GM21825 (cell line): ENCODE results near the gene HSBP1L1.

ENCODE experiments used
- ATAC-seq: cut with Tn5 transposase; IDR thresholded peaks from one replicate; pipeline ENCODE4 v1.9.1; 2021; ENCODE audit warnings: mild to moderate bottlenecking, moderate library complexity; ENCODE audit not compliant: unreplicated experiment

HSBP1L1 gene

DNA sequence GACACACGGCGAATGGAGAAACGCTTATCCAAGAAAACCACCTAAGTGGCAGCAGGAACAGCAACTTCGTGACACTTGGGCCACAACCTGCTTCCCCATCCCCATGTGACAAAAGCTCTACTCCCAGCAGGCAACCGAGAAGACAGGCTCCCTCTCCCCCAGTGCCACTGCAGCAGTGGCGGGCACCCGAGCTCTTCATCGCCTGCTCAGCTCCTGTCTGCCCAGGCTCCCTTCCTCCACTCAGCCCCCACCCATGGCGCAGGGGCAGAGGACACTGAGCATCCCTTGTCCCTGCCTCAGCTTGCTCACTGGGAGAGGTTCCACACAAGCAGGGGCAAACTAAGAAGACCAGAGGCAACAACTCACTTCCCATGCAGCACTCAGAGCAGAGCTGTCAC lies 35.9 kb upstream of the HSBP1L1 start:
- no peak for ATAC-seq

DNA sequence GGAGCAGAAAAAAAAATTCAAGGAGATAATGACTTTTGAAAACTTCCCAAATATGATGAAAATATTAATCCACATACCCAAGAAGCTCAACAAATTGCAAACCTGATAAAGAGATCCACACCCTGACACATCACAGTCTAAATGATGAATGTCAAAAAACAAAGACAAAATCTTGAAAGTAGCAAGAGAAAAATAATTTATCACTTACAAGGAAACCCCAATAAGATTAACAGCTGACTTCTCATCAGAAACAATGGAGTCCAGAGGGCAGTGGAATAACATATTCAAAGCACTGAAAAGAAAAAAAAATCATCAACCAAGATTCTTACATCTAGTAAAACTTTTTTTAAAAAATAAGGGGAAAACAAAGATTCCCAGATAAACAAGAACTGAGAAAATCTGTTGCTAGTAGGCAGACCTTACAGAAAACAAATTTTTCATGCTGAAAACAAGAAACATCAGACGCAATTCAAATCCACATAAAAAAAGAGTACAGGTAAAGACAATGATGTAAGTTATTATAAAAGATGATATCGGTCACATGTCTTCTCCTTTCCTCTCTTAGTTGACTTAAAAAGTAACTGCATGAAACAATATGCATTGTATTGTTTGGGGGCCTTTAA lies 34.3 kb upstream of the HSBP1L1 start:
- no peak for ATAC-seq

DNA sequence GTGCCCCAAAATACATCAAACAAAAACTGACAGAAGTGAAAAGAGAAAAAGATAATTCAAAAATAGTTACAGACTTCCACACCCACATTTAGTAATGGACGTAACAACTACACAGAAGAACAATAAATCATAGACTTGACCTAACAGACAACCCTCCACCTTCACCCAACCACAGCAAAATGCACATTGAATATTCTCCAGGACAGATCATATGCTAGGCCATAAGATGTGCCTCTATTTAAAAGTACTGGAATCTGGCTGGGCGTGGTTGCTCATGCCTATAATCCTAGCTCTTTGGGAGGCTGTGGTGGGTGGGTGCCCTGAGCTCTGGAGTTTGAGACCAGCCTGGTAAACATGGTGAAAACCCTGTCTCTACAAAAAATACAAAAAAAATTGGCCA lies 33.0 kb upstream of the HSBP1L1 start:
- ATAC-seq = no peak

DNA sequence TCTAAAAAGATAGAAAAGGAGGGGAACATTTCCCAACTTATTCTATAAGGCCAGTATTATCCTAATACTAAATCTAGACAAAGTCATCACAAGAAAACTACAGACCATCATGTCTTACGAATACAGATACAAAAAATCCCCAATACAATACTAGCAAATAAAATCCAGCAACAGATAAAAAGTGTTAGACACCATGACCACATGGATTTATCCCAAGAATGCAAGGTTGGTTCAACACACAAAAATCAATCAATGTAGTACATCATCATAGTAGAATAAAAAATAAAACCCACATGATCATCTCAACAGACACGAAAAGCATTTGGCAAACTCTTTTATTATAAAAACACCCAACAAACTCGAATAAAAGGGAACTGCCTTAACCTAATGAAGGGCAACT lies 31.5 kb upstream of the HSBP1L1 start:
- ATAC-seq = no peak

DNA sequence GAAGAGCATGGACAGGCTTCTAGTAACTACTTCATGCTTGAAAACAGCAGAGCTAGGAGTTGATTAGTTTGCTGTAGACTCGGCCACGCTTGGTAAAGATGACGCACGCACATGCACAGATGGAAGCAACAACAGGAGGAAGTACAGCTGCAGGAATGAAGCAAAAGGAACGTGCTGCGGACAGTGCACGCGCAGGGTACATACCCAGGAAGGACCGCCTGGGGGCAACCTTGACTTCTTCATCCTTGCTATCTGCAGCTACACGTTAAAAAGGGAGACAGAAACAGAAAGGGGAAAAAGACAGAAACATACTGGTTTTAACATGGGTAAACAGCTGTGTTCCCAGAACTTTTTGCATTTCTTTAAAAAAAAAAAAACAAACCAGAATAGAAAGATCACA lies 30.7 kb upstream of the HSBP1L1 start:
- no peak for ATAC-seq

DNA sequence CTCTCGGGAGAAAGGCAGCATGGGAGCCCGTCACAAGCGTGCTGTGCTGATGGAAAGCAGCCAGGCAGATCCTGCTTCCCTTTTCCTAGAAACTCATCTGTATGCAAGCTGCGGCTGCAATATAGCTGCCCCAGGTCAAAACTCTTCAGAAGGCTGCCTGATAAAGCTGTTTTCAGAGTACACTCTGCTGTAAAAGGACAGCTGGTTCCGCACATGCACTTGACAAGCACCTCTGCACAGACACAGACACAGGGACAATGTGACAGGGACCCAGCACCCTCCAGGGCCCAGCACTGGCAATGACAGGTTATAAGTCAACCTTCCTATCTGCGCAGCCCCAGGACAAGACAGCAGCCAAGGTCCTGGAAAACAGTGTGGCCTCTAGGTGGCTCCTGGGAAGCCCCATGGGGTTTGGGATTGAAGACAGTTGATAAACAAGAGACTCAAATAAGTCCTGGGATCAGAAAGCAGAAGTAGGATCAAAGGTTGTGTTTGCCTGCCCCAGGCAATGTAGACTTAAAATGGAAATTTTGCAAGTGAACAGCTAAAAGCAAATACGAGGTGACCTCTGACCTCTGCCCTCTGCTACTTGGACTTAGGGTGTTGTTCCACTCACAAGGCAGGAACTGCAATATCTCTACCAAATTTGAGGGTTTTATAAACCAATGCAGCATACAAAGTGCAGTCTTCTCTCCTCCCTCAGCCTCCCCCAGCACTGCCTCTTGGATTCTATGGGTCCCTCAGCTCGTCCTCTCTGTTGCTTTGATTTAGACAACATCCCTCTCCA lies 29.9 kb upstream of the HSBP1L1 start:
- no peak for ATAC-seq

DNA sequence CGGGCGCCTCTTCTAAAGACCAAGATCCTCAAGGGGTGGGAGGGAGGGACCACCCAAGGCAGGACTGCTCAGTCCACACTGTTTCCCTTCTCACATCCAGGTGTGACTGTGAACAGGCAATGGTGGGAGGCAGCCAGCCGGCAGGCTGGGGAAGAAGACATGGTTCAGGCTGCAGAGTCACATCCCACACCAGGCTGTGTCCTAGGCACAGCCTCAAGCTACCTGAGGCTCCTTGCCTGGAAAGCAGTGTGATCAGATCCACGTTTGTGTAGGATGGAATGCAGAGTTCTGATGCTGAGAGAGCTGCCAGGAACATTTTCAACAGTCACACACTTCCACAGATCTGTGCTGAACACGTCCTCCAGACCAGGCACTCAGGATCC lies 29.4 kb upstream of the HSBP1L1 start:
- ATAC-seq = no peak

DNA sequence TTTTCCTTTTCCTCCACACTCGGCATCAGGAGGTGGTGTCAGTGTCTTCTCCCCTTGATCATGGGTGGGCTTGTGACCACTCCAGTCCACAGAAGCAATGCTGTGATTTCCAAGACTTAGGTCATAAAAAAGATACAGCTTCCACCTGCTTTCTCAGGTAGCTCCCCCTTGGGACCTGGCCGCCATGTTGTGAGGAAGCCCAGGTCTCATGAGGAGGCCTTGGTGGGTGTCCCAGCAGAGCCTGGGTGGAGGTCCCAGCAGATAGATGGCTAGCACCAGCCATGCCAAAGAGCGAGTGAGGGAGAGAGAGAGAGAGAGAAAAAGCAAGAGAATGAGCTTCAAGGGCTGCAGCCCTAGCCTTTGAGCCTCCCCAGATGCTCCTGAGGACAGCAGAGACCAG lies 28.9 kb upstream of the HSBP1L1 start:
- no peak for ATAC-seq

DNA sequence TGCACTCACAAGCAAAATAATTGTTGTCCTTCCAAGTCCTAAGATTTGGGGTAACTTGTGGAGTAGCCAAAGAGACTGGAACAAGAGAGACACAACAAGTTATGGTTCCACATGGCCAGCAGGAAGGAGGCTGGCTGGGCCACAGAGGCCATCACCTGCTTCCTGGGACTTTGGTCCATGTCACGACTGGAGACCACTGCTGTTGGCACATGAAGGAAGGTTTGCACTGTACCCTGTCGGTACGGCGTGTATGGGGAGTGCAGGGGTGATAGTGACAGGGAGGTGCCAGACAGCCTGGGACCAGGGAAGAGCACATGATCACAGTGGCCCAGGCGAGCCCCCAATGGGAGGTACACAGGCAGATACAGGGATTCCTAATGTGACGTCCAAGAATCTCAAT lies 28.5 kb upstream of the HSBP1L1 start:
- no peak for ATAC-seq

DNA sequence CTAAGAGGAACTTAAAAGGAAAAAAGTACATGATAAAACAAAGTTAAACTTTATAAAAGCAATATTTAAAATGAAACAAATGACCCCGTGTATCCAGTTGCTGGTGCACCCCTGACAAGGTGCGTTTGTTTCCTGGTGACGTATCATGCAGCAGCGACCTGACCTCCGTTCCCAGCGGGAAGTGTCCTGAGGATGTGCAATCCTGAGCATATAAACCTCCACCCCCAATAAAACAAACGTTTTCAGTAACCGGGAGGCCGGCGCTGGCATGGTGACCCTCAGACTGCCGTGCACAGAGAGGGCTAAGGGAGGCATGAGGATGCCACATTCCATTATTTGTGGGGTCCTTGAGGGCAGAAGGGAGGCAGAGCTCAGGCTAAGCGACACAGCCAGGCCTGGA lies 27.8 kb upstream of the HSBP1L1 start:
- ATAC-seq = no peak

DNA sequence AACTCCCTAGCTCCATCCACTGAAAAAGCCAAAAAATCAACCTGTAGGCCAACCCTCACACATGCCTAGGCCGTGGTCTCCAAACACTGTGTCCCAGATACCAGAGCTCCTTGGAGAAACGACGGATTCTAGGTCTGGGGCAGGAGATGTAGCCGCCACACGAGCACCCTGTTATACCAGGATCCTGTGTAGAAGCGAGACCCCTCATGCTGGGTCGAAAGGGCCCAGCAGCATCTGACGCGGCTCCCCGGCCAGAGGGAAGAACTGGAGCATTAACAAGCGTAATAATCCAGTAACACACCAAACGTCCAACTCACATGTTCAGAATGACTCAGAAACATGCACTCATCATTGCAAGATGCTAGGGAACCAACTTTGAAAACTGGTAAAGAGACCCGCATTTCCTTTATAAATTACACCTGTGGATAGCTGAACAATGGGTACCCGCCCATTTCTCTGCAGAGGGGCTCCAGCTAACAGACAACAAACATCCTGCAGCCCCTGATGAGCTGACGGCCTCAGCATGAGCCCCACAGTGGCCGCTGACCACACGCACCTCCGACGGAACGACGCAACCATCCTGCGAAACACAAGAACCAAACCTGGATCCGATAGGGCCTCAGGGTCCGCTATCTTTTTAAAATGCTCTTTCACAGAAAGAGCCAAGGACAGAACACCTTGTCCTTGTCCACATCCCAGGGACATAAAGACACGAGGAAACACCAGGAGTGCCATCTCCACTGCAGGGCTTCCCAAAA lies 27.2 kb upstream of the HSBP1L1 start:
- no peak for ATAC-seq

DNA sequence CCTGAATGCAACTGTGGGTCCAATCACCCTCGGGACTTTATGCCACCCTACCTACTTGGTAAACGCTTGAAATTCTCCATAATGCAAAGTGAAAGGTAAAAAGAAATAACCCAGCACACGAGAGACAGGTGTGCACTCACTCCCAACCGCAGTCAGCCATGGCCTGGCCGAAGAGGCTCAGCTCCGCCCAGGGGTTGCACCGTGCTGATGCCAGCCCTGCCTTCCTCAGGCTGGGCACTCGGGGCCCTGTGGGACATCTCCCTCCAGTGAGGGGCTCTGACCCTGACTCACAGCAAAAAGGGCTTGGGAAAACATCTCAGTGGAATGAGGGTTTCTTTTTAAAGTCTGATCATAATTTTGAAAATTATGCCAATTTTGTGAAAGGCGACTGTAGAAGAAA lies 26.2 kb upstream of the HSBP1L1 start:
- ATAC-seq = no peak

DNA sequence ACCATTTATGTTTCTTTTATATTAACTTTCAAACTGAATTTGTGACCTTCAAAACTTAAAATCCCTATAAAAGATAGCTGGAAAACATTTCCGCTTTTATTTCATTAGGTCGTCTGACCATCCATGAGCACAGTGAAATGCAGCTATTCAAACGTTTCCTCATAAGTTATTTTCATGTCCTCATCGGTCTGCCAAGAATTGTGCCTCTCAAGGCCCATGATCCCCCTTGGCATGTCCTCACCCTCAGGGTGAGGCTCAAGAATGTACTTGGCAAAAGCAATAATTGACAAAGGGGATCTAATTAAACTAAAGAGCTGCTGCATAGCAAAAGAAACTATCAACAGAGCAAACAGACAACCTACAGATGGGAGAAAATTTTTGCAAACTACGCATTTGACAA lies 25.3 kb upstream of the HSBP1L1 start:
- ATAC-seq = no peak

DNA sequence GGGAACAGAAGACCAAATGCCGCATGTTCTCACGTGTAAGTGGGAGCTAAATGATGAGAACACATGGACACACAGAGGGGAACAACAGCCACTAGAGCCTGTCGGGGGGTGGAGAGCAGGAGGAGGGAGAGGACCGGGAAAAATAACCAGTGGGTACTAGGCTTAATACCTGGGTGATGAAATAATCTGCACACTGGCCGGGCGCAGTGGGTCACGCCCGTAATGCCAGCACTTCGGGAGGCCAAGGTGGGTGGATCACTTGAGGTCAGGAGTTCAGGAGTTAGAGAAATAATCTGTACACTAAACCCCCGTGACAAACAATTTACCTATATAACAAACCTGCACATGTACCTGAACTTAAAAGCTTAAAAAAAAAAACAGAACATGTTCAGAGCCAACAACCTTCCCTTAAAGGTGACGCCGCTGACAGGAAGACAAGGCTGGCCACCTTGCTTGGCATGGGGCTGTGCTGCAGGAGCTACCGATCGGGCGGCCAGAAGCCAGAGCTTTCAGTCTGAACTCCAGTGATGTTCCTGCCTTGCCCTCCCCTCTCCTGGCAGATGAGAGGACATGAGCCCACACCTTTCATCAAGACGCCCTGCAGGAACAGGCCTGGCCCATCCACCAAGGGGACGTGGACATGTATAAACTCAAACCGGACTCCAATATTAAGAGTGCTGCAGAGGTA lies 24.2 kb upstream of the HSBP1L1 start:
- no peak for ATAC-seq

DNA sequence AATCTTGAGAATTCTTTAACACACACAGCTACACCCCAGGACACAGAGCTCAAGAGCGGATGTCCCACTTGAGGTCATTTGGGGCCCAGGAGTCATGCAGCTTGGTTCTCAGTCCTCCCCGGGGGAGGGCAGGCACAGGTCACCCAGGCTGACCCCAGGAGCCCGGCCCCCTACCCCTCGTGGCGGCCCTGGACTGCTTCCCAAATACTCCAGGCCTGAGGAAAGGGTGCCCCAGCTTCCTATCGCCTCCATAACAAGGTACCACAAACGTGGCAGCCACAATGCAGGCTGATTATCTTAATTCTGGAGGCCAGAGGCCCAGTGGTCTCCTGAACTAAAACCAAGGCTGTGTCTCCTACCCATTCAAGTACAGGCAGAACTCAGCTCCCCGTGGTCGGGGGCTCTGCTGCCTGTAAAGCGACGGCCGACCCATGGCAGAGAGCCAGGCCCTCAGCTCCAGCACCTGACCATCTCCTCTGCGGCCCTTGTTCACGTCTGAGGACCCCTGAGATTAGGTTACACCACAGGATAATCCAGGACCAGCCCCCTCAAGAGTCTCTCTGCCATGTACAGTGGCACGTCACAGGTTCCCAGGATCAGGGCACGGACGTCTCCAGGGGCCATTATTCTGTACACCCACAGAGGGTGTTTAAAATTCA lies 23.5 kb upstream of the HSBP1L1 start:
- ATAC-seq = no peak

DNA sequence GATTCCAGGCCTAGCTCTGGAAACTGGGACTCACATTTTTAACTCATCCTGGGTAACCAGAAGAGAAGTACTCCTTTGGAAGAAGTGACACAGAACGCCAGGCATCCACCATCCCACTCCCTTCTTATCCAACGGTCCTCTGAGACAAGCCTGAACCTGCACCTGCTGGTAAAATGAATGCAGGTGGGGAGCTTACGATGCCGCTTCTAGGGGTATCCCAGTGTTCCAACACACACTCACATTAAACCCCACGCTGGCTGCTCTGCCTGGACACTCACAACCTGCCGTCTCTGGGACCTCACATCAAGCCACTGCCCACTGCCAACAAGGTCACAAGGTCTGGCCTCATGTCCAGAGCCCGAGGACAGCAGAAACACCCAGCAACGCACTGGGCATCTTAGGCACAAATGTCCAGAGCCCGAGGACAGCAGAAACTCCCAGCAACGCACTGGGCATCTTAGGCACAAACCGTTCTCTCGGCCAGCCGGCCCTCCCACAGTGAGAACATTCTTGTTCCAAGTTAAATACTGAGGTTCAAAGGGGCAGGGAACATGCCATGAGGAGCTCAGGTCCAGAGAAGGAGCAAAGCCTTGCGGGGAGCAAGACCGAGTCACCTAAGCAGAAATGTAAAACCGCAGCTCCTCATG lies 22.8 kb upstream of the HSBP1L1 start:
- ATAC-seq = no peak

DNA sequence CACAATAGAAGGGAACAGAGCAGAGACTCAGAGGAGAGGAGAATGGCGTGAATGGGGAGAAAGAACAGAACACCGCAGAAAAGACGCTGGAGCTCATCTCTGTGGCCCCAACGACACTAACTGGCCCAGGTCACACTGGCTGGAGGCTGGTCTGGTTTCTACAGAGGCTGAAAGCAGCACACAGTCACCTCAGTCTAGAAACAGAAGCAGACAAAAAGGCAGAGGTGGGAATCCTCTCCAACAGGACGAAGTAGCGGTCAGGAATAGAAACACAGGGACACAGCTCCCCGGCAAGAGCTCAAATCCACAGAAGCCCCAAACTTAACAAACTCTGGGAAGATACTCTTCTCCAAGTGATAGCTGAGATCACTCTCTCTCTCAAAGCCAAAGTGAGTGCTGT lies 22.2 kb upstream of the HSBP1L1 start:
- ATAC-seq = no peak

DNA sequence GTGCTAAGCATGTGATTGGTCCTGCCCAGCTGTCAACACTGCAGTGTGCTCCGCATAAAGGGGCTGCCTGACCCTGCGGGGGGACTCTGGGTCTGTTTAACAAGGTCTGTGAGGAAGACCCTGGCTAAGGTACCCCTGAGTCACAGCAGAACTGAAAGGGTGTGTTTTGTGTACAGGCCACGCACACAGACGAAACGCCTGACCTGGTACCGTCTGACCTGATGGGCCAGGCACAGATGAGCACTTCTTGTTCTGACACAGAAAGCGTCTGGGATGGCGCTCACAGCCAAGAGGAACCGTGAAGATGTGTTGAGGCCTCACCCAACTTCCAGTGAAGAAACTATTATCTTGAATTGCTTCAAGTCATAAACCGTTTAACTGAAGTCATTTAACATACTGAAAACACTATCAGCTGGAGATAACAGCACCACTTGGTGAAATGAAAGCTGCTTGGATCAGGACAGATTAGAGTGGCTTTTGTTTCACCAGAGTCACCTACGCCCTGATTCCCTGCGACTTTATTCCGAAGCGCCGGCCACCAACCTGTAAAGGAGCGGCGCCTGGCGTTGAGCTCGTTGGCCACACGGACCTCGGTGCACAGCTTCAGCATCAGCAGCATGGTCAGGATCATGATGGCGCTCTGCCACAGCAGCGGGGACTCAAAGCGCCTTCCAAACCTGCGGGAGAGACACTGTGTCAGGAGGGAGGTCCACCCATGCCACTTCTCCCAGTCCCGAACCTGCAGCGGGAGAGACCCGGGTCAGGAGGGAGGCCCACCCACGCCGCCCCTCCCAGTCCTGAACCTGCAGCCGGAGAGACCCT lies 21.4 kb upstream of the HSBP1L1 start:
- no peak for ATAC-seq

DNA sequence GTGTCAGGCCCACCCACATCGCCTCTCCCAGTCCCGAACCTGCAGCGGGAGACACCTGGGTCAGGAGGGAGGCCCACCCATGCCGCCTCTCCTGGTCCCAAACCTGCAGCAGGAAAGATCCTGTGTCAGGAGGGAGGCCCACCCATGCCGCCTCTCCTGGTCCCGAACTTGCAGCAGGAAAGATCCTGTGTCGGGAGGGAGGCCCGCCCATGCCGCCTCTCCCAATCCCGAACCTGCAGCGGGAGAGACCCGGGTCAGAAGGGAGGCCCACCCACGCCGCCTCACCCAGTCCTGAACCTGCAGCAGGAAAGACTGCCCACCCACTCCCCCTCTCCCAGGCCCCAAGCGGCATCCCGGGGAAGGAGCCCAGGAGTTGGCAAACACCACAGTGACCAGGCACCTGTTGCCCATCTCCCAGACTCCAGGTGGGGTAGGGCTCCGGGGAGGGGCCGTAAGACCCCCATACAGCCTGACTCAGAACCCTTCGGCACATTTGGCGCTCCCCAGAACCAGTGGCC lies 20.8 kb upstream of the HSBP1L1 start:
- no peak for ATAC-seq
